Stimulated activated CD8-positive, alpha-beta memory T cell treated with anti-CD3 and anti-CD28 coated beads, Interleukin-7, amount 100 ng/mL, for 24 hours (primary cell): ENCODE data around the gene NEXMIF.
"Not testable (repeated sequence)": the region's sequence is repeated elsewhere in the genome, so short reads cannot be mapped to it uniquely, and the experiment has no call there.

ENCODE experiments used
- DNase-seq: peaks from one replicate; pipeline ENCODE4 v3.0.0-alpha.2; 2020; ENCODE audit warnings: low read depth

Gene NEXMIF

GRCh38 chrX:74788545-74789086 lies 136.6 kb downstream of the NEXMIF start:
- DNase-seq, result no peak

GRCh38 chrX:74784629-74785028 lies 140.6 kb downstream of the NEXMIF start:
- DNase-seq, result no peak

- no peak for DNase-seq
Observed at GRCh38 chrX:74781507-74782034, 143.7 kb downstream of the NEXMIF start.

- DNase-seq, result no peak
Observed at GRCh38 chrX:74779175-74779574, 146.1 kb downstream of the NEXMIF start.

DNA sequence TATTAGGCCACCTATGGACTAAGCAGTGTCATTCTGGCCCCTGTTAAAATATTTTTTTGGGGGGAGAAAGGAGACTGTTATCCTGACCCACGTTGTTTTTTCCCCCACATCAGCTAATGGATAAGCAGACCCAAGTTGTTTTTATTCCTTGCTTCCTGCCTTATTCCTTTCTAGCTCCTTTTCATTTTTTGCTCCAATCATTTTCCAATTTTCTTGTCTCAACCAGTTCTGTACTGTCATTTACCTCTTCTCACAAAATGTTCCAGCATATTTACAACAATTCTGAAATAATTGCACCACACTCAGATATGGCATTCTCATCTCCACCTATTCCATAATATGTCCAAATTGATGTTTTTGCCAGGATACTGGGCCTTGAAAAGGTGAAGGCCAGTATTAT lies 150.3 kb downstream of the NEXMIF start:
- DNase-seq, result no peak

DNA sequence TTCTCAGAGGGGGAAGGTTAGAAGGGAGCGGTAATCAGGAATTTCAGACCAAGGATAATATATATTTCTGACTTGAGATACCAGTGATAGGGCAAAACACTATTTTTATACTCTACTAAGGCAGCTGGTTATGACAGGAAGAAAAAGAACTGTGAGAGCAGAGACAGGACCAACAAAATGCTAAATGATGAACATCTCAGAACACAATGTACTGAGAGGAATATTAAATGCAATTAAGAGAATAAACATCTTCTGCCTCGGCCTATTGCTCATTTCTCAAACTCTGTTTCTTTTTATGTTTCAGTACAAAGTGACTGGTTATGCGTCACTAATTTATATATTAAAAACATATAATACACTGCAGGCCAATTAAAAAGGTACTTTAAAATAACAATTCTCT lies 188.8 kb downstream of the NEXMIF start:
- no peak for DNase-seq

DNA sequence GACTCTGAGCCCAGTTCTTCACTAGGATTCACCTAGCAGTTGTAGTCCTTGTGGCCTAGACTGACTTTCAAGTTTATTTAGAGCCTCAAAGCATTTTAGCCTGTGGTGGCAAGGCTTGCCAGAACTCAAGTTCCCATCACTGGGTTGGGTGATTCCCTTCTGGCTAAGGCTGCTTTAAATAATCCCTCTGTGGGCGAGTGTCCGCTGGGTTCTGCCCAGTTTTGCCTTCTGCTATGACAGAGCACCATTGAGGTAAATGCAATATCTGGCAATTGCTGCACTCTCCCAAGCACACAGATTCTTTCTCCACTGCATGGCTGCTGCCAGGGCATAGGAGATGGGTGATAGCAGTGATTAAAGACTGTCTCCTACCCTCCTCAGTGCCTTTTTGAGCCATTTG lies 220.0 kb downstream of the NEXMIF start:
- DNase-seq, result no peak

- not testable (repeated sequence) for DNase-seq
Observed at GRCh38 chrX:74701343-74701742, 223.9 kb downstream of the NEXMIF start.

DNA sequence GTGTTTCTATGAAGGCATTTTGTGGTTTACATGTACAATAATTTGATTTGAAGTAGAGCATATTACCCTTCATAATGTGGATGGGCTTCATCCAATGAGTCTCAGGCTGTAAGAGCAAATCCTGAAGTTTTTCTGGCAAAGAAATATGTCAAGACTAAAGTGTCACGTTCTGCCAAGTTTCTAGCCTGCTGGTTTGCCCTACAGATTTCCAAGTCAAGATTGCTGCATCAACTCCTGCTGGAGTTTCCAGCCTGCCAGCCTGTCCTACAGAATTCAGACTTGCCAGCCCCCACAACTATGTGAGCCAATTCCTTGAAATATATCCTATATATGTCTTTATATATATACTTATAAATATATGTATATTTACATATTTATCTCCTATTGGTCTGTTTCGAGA lies 240.8 kb downstream of the NEXMIF start:
- DNase-seq, result no peak
